ENCODE data around the gene SPTBN2.
A peak's percentile ranks its signal among the peaks of the same experiment; 100 is the strongest.
"Not testable (repeated sequence)": the region's sequence is repeated elsewhere in the genome, so short reads cannot be mapped to it uniquely, and the experiment has no call there.

Gene SPTBN2

DNA sequence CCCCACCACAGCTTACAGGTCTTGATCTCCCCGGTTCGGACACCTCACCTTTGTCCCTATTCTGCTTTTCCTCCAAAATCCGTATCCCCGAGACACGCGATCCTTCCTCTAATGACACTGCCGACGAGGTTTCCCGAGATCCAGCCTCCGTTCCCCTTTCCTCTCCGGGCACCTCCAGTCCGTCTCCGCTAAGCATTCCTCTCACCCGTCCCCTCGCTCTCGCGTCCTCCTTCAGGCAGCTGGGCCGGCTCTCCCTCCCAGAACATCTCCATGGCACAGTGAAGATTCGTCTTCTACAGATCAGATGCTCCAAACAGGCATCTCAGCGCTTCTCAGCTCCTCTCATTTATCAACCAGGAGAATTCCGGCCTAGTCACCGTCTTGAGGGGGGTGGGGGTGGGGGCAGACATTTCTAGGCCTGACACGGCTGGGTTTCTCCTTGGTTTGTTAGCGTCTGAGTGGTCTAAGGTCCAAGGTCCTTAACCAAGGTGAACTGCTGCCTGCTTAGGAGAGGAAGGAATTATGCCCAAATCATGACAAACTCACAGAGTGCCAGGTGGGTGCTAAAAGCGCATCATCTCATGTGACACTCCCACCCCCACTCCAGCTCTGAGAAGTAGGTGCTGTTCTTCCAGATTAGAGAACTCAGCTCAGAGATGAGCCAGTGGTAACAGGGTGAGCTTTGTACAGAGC, at the start of gene SPTBN2:
Gene SPTBN2 (minus strand): TSS at position 524 of the 693 bp plus-strand sequence. CDS start 7,976 bp downstream, outside the sequence.
- no peak for ATAC-seq
- no peak for DNase-seq

DNA sequence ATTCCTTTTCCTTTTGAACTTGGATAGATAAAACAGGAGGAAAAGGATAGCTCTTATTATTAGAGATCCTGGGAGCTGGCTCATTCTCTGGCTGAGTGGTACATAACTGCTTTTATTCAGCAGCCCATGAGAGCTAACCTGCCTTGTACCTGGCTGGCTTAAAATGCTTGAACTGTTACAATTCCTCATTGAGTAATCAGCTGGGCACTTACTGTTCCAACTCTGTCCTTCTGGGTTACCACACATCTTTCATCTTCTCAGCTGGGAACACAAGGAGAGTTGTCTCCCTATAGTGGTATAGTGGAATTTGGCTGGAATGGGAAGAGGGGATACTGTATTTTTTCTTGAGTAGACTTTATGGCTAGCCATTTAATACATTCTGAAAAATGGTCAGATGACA, 39.8 kb upstream of the SPTBN2 start:
- ATAC-seq, result no peak
- no peak for DNase-seq

DNA sequence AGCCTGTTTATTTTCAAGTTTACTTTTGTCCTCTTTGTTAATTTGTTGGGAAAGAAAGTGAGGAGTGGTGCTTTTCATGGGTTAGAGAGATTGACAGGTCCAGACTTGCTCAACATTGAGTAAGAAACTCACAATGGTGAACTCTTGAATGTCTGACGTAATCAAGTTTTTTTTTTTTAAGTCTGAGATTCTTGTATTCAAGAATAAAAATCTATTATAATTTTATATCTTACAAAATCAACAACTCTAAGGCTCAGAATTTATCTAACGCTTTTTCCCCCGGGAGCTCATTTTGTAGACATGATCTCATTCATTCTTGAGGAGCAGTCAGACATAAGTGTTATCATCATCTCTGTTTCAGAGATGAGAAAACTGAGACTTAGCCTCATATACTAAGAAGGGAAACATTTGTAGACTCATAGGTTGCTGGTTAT, 39.1 kb upstream of the SPTBN2 start:
- ATAC-seq, result no peak
- no peak for DNase-seq

DNA sequence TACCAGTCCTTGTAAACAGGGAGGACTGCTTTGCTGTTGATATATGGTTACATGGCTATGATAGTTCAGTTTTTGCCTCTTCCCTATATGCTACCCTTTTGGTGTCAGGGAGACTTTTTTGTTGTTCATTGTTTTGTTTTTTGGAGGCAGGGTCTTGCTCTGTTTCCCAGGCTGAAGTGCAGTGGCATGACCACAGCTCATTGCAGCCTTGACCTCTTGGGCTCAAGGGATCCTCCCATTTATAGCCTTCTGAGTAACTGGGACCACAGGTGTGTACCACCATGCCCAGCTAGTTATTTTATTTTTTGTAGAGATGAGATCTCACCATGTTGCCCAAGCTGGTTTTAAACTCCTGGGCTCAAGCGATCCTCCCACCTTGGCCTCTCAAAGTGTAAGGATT, 38.6 kb upstream of the SPTBN2 start:
- ATAC-seq (no peak), DNase-seq (no peak)

DNA sequence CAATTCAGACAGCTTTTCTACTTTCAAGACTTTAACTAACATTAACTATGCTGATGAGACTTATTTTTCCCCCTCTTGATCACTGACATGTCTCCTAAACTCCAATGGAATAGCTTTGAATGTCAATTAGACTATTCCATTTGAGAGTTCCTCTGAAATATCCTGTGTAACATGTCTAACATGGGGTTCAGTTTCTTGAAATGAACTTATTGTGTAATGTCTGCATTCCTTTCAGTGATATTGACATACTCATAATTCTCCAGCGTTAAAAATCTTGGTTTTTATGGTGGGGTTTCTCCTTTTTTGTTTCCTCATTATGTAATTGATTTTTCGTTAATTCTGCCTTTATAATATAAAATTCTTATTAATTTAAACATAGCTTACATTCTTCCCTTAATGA, 37.7 kb upstream of the SPTBN2 start:
- ATAC-seq (no peak), DNase-seq (no peak)

DNA sequence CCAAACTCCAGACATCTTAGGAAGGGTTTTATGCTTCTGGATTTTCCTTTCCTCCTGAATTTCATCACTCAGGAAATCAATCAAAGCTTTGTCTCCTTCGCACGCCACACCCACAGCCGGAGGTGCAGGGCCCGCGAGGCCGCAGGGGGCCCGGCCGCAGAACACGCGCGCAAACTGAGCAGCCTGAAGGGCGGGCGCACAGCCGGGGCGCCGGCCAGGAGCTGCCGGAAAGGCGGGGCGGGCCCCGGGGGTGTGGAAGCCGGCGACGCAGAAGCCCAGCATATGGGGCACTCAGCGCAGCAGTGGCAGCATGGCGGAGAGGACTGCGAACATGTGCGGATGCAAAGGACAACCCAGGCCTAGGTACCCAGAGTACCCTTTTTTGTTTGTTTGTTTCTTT, 33.1 kb upstream of the SPTBN2 start:
- no peak for DNase-seq
- ATAC-seq, result no peak

DNA sequence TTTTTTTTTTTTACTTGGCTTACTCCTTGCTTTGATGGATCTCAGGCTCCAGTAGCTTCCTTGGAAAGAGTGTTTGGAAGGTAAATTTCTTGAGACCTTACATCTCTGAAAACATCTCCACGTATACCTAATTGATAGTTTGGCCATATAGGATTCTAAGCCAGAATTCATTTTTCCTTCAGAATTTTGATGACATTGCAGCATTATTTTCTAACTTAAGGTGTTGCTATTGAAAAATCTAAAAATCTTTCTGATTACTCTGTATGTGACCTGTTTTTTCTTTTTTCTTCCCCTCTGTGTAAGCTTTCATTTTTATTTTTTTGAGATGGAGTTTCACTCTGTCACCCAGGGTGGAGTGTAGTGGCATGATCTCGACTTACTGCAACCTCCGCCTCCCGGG, 23.1 kb upstream of the SPTBN2 start:
- no peak for DNase-seq
- no peak for ATAC-seq

DNA sequence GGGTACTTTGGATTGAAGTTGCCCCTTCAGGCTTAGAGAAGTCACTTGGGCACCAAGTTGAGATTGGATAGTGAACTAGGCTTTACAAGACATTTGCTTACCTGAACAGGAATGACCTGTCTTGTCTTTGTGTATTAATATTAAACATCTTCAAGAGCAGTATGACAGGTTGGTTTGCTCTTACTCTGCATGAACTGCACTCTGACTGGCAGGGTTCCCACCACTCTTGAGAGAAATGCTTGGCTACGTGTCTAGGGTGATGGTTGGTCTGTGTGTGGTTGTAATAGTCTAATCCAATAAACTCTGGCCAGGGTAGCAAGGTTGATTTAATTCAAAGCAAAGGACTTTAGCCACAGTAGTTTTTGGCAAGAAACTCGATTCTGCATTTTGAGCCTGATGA, 20.1 kb upstream of the SPTBN2 start:
- ATAC-seq (no peak), DNase-seq (no peak)

DNA sequence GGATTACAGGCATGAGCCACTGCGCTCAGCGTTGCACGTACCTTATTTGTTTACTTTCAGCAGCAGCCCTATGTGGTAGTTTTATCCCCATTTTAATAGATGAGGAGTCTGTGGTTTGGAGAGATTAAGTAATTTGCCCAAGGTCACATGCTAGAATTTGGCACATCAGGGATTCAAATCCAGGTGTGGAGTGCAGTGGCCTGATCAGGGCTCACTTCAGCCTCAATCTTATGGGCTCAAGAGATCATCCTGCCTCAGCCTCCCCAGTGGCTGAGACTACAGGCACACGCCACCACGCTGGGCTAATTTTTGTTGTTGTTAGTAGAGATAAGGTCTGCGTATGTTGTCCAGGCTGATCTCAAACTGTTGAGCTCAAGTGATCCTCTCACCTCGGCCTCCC, 18.5 kb upstream of the SPTBN2 start:
- DNase-seq, result no peak
- no peak for ATAC-seq

DNA sequence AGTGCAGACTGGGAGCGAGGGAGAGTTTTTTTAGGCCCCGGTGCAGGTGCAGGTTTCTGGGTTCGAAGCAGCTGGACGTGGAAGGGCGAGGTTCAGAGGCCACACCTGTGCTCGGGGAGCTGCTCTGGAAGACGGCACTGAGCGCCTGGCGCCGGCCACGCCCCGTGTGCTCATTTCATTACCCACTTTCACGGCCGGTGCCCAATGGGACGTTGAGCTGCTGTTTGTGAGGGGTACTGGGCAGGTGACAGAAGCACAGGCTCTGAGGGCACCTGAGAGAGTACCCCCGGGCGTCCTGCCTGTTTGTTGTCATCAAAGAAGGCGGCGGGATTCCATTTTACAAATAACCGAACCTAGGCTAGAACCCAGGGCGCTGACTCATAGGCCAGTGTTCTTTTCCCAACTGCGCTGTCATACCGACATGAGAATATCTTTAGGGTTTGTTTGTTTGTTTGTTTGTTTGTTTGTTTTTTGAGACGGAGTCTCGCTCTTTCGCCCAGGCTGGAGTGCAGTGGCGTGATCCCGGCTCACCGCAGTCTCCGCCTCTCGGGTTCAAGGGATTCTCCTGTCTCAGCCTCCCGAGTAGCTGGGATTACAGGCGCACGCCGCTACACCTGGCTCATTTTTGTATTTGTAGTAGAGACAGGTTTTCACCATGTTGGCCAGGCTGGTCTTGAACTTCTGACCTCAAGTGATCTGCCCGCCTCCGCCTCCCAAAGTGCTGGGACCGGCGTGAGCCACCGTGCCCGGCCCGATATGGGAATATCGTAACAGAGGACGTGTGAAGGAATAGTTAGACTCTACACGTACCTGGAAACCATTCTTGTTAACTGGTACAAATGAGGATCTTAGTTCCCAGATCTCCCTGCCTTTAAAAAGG, 16.6 kb upstream of the SPTBN2 start:
- ATAC-seq (peak; percentile 42), DNase-seq (peak; percentile 56)

DNA sequence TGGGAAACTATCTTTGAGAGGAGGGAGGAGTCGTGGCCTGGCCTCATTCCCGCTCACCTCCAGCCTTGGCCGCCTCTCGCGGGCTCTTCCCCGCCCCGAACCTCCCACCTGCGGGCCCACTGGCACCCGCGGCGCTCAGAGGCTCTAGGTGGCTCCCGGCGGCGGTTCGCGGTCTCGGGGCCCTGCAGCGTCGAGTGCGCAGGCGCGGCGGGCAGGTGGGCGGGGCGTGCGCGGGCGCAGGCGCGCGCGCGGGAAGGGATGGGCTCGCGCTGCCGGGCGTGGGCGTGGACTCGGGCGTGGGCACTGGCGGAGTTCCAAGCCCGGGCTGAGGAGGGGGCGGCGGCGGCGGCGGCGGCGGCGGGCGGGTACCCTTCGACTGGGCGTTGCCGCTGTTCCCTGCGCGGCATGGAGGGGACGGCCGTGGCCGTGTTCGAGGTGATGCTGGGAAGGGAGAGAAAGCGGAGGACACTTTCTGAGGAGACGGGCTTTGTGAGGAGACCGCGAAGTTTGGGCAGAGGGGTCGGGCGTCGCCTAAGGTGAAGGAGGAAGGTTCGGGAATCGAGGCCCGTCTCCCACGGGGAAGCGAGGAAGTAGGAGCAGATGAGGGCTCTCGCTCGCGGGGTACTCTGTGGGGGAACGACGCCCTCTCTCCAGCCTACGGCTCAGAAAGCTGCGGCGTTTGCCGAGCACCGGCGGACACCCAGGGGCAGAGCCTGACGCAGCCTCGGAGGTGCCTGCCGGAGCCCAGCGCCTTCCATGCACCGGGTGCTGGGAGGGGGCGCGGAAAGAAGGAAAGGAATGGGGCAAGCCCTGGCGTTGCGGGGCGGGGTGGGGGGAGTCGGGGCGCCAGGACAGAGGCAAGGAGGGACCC, 15.7 kb upstream of the SPTBN2 start:
- peak; percentile 91 for DNase-seq

DNA sequence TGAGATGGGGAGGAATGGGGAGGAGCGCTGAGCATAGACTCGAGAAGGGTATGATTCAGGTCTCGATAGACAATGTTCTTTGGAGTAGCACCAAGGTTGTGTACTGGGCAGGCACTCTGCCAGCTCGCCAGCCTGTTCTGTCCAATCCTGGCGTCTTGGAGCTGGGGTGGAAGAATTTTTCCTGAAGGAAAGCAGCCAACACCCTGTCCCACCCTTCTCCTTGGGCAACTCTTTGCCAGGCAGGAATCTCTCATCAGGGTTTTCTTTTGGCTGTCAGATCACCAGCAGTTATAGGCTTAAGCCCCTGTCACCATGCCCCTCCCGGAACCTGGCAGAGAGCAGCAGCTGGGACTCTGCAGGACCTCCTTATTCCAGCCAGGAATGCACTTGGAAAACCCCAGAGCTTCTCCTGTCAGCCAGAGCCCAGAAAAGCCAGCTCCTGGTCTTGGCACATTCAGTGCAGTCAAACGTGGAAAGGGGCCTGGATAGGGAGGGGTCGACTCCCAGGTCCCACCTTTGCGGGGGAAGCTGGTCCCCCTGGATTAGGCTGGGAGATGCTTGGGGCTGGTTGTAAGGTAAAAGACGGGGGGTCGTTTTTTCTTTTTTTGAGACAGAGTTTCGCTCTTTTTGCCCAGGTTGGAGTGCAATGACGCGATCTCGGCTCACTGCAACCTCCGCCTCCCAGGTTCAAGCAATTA, 14.4 kb upstream of the SPTBN2 start:
- ATAC-seq (no peak), DNase-seq (no peak)

More for the DNA sequence above, 15.7 kb upstream of the SPTBN2 start:
- ATAC-seq, result peak; percentile 89

DNA sequence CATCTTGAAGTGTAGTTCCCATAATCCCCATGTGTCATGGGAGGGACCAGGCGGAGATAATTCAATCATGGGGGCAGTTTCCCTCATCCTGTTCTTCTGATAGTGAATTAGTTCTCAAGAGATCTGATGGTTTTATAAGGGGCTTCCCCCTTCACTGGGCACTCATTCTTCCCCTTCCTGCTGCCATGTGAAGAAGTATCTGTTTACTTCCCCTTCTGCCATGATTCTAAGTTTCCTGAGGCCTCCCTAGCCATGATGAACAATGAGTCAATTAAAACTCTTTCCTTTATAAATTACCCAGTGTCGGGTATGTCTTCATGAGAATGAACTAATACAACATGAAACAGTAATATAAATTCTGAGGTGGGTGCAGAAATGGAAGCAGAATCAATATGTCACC, 12.1 kb upstream of the SPTBN2 start:
- DNase-seq (no peak), ATAC-seq (no peak)

DNA sequence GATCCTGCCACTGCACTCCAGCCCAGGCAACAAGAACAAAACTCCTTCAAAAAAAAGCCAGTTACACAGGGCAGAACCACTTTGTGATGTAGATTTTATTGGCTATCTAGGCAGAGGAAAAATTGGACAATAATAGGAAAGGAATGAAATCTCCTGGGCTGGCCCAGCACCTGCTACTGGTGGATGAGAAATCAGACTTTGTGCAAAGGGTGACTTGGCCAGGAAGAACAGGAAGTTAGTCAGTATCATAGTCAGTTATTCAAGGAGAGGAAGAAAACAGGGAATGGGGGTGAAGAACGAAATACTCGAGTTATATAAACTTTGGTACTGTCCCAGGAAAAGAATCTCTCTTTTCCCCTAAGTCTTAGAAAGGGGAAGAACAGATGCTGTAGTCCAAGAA, 11.0 kb upstream of the SPTBN2 start:
- DNase-seq (no peak), ATAC-seq (no peak)

DNA sequence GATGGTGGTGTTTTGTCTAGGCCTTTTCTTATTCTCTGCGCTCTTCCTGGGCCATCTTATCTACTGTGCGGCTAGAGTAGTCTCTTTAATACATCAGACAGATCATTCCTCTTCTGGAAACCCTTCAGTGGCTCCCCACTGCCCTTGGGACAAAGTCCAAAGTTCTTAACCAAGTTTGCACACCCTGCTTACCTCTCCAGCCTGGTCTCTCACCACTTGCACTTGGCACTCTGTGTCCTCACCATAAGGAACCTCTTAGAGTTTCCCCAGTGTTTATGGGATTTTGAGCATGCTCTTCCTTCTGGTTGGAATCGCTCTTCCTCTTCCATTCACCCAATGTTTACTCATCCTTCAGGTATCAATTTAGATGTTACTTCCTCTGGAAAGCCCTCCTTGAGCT, 5.2 kb upstream of the SPTBN2 start:
- ATAC-seq (no peak), DNase-seq (no peak)

DNA sequence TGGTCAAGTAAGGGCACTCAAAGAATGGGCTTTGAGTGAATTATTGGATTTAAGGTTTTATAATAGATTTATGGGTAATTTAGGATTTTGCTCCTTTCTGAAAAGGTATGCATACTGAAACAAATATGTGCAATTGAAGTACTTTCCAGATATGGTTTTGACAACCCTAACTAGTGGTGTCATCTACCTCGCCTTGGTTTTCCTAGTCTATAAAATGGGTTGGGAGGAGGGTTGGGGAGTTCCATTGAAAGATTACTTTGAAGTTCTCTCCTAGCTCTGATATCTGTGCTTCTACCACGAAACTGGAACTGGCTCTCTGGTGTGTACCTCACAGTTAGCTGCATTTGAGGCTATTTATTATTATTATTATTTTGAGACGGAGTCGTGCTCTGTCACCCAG, 431 bp upstream of the SPTBN2 start:
- DNase-seq (no peak), ATAC-seq (no peak)

DNA sequence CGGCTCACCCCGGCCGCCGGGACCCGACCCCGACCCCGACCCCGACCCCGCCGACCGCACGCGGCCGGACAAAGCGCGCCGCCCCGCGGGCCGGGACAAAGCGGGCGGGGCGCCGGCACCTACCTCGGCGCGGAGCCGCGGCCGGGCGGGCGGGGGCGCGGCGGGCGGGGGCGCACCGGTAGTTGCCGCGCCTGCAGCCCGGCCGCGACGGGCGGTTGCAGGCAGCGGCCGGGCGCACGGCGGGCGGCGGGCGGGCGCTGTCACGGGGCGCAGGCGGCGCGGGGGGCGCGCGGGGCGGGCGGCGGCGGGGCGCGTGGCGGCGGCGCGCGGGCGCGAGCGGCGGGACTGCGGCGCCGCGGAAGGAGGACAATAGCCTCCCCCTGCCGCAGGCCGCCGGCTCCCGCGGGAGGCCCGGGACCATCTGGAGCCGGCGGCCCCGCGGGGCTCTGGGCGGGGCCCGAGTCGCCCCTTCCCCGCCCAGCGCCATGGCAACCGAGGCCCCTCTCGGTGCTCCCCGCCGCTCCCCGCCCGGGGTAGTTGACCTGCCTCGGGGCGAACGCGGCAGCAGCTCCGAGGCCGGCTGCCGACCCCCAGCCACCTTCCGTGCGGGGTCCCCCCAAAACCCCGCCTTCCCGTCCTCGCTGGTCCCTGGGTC, 851 bp downstream of the SPTBN2 start:
- no peak for DNase-seq
- ATAC-seq, result peak; percentile 4

DNA sequence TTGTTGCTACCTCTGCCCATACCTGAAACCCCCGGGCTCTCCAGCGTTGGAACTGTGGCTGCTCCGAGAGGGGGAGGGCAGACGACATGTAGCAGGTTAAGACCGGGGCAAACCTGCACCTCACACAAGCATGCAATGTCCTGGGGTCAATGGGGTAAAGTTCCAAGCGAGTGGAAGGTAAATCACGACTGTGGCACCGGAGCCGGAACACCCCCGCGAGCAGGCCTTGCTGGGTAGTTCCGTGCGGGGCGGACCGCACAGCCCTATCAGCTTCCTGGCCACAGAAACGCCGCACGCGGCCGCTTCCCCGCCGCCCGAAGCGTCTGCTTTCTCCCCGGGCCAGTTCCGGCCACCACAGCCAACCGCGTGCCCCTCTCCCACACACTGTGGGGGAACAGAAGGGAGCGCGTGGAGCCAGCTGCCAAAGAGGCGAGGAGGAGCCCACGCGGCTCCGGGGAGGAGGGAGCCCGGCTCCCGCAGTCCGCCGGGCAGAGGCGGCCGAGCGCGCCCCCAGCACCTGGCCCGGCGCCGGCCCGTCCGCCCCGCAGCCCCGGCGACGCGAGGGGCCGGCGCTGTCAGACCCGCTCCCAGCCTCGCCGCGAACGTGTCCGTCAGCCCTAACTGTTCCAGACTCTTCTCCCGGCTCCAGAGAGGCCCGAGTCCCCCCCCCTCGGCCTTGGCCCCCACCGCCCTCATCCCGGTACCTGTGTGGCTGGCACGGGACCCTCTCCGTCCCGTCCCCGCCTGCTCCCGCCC, 1.6 kb downstream of the SPTBN2 start:
- ATAC-seq, result peak; percentile 29
- DNase-seq, result peak; percentile 34

DNA sequence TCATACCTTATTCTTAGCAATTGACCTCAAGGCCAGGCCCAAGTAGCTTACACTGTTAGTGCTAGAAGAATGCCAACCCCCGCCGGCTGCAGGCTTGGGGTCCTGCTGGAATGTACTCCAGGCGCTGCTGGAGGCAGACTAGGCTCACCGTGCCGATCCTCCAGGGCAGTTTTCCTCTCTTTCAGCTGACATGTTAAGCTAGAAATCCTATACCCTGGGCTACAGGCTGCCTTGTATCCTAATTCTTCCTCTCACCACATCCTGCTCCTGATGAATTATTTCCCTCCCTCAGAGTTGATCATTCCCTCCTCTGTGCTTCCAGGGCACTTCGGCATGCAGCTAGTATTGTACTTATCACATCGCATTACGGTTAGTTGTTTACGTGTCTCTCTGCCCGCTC, 3.4 kb downstream of the SPTBN2 start:
- ATAC-seq (no peak), DNase-seq (no peak)

DNA sequence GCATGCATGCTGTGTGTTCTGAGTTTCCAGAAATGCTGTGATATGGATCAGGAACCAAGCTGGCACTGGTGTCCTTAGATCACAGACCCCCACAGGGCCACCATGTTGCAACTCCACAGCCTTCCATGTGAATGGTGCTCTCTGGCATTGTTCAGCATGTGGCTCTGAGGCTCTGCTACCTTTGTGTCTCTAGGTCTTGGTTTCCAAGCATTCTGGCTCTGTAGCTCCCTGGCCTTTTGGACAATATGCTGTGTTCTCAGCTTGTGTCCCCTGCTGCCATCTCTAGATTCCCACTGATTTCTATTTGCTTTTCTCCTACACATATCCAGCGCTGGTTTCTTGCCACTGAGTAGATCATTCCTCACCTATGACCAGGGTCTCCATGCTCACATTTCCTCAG, 3.9 kb downstream of the SPTBN2 start:
- DNase-seq (no peak), ATAC-seq (no peak)

DNA sequence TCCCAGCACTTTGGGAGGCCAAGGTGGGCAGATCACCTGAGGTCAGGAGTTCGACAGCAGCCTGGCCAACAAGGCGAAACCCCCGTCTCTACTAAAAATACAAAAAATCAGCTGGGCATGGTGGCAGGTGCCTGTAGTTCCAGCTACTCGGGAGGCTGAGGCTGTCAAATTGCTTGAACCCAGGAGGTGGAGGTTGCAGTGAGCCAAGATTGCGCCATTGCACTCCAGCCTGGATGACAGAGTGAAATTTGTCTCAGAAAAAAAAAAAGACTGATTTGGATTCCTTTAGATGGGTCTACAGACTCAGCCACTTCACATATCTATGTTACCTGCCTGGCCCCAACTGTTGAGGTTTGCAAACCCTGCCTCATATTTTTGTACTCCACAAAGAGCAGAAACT, 4.8 kb downstream of the SPTBN2 start:
- DNase-seq, ATAC-seq: not testable (repeated sequence)

All from stimulated activated naive CD8-positive, alpha-beta T cell treated with anti-CD3 and anti-CD28 coated beads, Interleukin-15, Interleukin-2, amounts not matched to agents 100 U/mL and 50 U/mL, for 24 hours (primary cell).